ENCODE results near the gene PIGW. TPM values are rescaled to one million over a fixed set of nuclear protein-coding genes. Genes with fewer than 3 reads are reported as not detected.

The PIGW gene
- total and polyA plus RNA-seq, 7 experiments from 2014 or later: 4.2 to 15.6 (median 6.7) TPM

DNA sequence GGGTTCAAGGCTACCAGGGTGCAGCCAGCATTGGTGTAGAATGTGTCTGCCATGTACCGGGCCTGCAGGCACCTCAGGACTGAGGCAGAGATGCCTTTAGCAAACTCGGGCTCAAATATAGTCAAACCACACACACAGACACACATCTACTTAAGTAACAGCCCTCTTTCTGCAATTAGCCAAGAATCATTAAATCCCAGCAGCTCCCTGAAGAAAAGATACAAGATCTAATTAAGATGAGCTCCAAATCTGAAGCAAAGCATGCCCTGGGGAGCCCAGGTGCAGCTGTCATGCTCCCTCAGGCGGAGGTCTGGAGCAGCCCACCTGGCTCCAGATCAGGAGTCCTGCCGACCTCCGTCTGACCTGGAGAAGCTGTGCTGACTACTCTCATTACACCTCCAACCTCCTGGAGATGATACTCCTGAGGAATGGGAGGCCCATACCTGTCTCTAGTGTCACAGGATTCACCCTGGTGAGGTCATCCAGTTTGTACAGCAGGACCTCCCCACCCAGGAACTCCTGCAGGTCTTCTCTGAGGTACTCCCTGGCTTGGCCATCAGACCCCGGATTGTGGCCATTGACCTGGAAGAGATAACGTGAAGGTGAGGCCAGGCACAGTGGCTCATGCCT lies 7.1 kb upstream of the PIGW start:
- no peak for DNase-seq
- Histone ChIP-seq H3K9me3 (ENCODE audit: control insufficient read depth in 2 of 3, low read length in 3 of 3) (no peaks in the 10 kb centered on the region), H3K27ac (ENCODE audit: low read depth, low read length) (no peak overlapping the region), H3K4me3 (ENCODE audit: low read length) (no peak overlapping the region), H3K36me3 (ENCODE audit: control insufficient read depth in 2 of 3, insufficient read depth in 3 of 3, low read length in 3 of 3) (peaks cover 0 to 41% (median 0%) of the 10 kb centered on the region in 3 experiments), H3K4me1 (ENCODE audit: control insufficient read depth in 2 of 2, insufficient read depth in 2 of 2, low read length in 2 of 2) (no peaks in the 10 kb centered on the region), H3K27me3 (ENCODE audit: control insufficient read depth in 2 of 2, insufficient read depth in 2 of 2, low read length in 2 of 2) (no peaks in the 10 kb centered on the region)
- Mint-ChIP-seq H3K36me3 (peaks cover 13 to 39% (median 22%) of the 10 kb centered on the region in 5 donors), H3K27ac (peak overlapping the region in 1 of 9 donors; percentile 65), H3K4me3 (no peak overlapping the region), H3K9me3 (no peaks in the 10 kb centered on the region), H3K27me3 (no peaks in the 10 kb centered on the region), H3K4me1 (peaks cover 0 to 29% (median 4%) of the 10 kb centered on the region in 7 donors)
- POLR2A ChIA-PET: no interaction called here
- CTCF ChIA-PET: no interaction called here
- ATAC-seq: no peak
- intact Hi-C loops (cut with micrococcal nuclease): no loop called here

DNA sequence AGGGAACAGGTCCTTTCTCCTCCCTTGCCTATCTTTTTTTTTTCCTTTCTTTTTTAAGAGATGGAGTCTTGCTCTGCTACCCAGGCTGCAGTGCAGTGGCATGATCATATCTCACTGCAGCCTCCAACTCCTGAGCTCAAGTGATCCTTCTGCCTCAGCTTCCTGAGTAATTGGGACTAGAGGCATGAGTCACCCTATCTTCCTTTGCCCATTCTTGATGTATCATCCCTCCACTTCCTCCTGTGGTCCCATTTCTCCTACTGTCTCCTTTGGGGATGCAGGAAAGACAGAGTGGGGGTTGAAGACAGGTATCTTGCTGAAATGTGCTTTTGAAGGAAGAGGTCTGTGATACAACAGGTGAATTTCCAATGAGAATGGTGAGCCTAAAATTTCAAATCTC lies 5.7 kb upstream of the PIGW start:
- intact Hi-C loops (cut with micrococcal nuclease): no loop called here
- ChIA-PET POLR2A (interaction anchor here (1.3 kb wide), 1 partner anchor 16 kb away, joined by 11 read pairs; the partner anchor contains the start of gene GGNBP2), CTCF (no interaction called here)
- Histone ChIP-seq H3K4me3 (ENCODE audit: low read length) (no peak overlapping the region), H3K4me1 (ENCODE audit: control insufficient read depth in 2 of 2, insufficient read depth in 2 of 2, low read length in 2 of 2) (no peaks in the 10 kb centered on the region), H3K27ac (ENCODE audit: low read depth, low read length) (no peak overlapping the region), H3K27me3 (ENCODE audit: control insufficient read depth in 2 of 2, insufficient read depth in 2 of 2, low read length in 2 of 2) (no peaks in the 10 kb centered on the region), H3K36me3 (ENCODE audit: control insufficient read depth in 2 of 3, insufficient read depth in 3 of 3, low read length in 3 of 3) (peaks cover 0 to 43% (median 0%) of the 10 kb centered on the region in 3 experiments), H3K9me3 (ENCODE audit: control insufficient read depth in 2 of 3, low read length in 3 of 3) (no peaks in the 10 kb centered on the region)
- no peak for ATAC-seq
- Mint-ChIP-seq H3K9me3 (no peaks in the 10 kb centered on the region), H3K4me1 (peaks cover 4 to 40% (median 8%) of the 10 kb centered on the region in 7 donors), H3K36me3 (peaks cover 13 to 40% (median 19%) of the 10 kb centered on the region in 5 donors), H3K27me3 (no peaks in the 10 kb centered on the region), H3K27ac (no peak overlapping the region), H3K4me3 (no peak overlapping the region)
- no peak for DNase-seq

DNA sequence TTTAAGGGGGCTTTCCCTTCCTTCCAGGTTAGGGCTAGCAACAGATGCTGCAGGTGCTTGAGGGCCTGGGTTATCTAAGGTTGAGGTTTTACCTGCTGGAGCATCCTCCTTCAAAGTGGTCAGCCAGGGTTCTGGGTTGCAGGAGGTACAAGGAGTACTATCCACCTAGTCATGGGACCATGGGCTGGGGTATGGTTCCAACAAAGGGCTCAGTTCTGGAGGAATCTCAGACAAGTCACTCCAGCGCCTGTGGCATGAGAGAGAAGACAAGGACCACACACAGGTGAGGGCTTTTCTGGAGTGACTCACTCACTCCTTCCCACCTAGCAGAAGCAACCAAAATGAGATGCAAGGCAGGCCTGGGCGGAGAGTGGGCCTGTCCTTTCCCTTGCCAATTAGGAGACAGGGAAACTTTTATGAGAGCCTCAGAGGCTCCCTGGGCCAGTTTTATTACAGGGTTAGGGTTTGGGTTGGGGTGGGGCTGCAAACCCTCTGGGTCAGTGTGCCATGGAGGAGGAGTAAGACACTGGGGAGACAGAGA lies 2.3 kb upstream of the PIGW start:
- H3K9me3 Mint-ChIP-seq: peaks cover 0 to 3% (median 0%) of the 10 kb centered on the region in 11 donors
- DNase-seq: no peak
- H3K4me3 ChIP-seq (ENCODE audit: low read length): no peak overlapping the region
- peaks cover 0 to 22% (median 5%) of the 10 kb centered on the region in 5 donors for H3K36me3 Mint-ChIP-seq
- peaks cover 6% of the 10 kb centered on the region in 2 donors for H3K4me1 ChIP-seq (ENCODE audit: control insufficient read depth in 2 of 2, insufficient read depth in 2 of 2, low read length in 2 of 2)
- no peak overlapping the region for H3K27ac ChIP-seq (ENCODE audit: low read depth, low read length)
- no peaks in the 10 kb centered on the region for H3K9me3 ChIP-seq (ENCODE audit: control insufficient read depth in 2 of 3, low read length in 3 of 3)
- no peaks in the 10 kb centered on the region for H3K27me3 Mint-ChIP-seq
- peak overlapping the region in 4 of 10 donors; percentile 26 to 99 (median 32) for H3K4me3 Mint-ChIP-seq
- H3K36me3 ChIP-seq (ENCODE audit: control insufficient read depth in 2 of 3, insufficient read depth in 3 of 3, low read length in 3 of 3): peaks cover 0 to 24% (median 0%) of the 10 kb centered on the region in 3 experiments
- no peak for ATAC-seq
- H3K27ac Mint-ChIP-seq: peak overlapping the region in 3 of 9 donors; percentile 36 to 67 (median 59)
- ChIA-PET CTCF (no interaction called here), POLR2A (interaction anchor here (6.5 kb wide), 1 partner anchor 12 kb away, joined by 130 read pairs; the partner anchor contains the start of gene GGNBP2)
- intact Hi-C loops (cut with micrococcal nuclease): loop anchor here in 1 of 2 donors (5.0 kb wide), 1 partner anchor 190 kb away; no protein-coding TSS in a partner anchor
- H3K27me3 ChIP-seq (ENCODE audit: control insufficient read depth in 2 of 2, insufficient read depth in 2 of 2, low read length in 2 of 2): no peaks in the 10 kb centered on the region
- peaks cover 5 to 38% (median 12%) of the 10 kb centered on the region in 7 donors for H3K4me1 Mint-ChIP-seq

DNA sequence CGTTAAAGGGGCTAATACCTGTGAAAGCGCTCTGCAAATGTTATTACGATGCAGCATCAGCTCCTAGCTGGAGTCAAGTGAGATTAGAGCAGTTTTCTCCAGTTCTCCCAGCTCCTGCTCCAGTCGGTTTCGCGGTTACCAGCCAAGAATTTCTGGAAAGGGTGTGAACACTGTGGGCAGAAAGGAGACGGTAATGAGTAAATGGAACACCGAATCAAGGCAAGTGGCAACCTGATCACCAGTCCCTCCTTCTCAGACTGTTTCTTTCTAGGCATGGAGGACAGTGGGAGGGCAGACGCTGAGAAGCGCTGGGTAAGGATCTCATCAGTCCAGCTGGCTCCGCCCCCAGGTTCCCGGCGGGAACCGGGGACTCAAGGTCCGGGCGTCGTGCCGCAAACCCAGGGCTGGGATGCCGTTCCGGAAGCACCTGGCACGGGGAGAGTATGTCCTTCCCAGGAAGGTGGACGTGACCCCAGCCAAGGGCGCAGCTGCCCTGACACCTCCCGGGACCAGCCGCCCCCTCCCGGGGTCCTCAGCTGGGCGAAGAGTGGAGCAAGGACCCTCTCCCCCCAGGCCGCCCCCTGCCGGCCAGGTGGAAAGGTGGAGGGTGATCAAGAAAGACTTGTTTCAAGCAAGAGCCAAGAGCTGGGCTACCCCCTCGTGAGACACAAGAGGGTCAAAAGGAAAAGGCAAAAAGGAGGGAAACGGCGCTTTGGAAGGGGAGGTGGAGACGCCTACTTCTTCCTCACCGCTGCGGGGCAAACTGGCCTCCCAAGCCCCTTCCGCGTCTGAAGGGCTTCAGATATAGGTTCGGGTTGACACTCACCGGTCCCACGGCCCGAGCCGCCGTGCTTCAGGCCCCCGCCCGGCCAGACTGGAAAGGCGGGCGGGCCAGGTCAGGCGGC lies 600 bp upstream of the PIGW start:
- intact Hi-C loops (cut with micrococcal nuclease): loop anchor here (1.0 to 5.0 kb wide), 5 partner anchors 17 to 188 kb away; partner anchors contain the start of genes ZNHIT3 (in 2 of the 2), DHRS11 (in 1 of the 2) and MRM1 (in 1 of the 2)
- POLR2A ChIA-PET: interaction anchor here (0.6 to 6.5 kb wide), 11 partner anchors 10 to 1368 kb away, joined by 3 to 130 read pairs (median 4); partner anchors contain the start of genes GGNBP2, MRM1 and ZNHIT3
- ATAC-seq: peak; percentile 50
- peaks cover 0 to 21% (median 8%) of the 10 kb centered on the region in 5 donors for H3K36me3 Mint-ChIP-seq
- H3K9me3 Mint-ChIP-seq: peaks cover 0 to 3% (median 0%) of the 10 kb centered on the region in 11 donors
- peak in 7 of 9 donors; percentile 33 to 62 (median 54) for DNase-seq
- H3K27ac ChIP-seq (ENCODE audit: low read depth, low read length): peak overlapping the region; percentile 97
- no peaks in the 10 kb centered on the region for H3K27me3 Mint-ChIP-seq
- H3K27me3 ChIP-seq (ENCODE audit: control insufficient read depth in 2 of 2, insufficient read depth in 2 of 2, low read length in 2 of 2): no peaks in the 10 kb centered on the region
- peak overlapping the region; percentile 93 to 100 (median 98) for H3K4me3 Mint-ChIP-seq
- H3K27ac Mint-ChIP-seq: peak overlapping the region; percentile 94 to 99 (median 97)
- H3K4me1 ChIP-seq (ENCODE audit: control insufficient read depth in 2 of 2, insufficient read depth in 2 of 2, low read length in 2 of 2): peaks cover 6% of the 10 kb centered on the region in 2 donors
- H3K4me1 Mint-ChIP-seq: peaks cover 5 to 40% (median 12%) of the 10 kb centered on the region in 7 donors
- no peaks in the 10 kb centered on the region for H3K9me3 ChIP-seq (ENCODE audit: control insufficient read depth in 2 of 3, low read length in 3 of 3)
- H3K4me3 ChIP-seq (ENCODE audit: low read length): peak overlapping the region; percentile 100
- CTCF ChIA-PET: interaction anchor here (0.6 to 2.4 kb wide), 5 partner anchors 9 to 967 kb away, joined by 3 to 6 read pairs (median 3); no protein-coding TSS in a partner anchor
- H3K36me3 ChIP-seq (ENCODE audit: control insufficient read depth in 2 of 3, insufficient read depth in 3 of 3, low read length in 3 of 3): peaks cover 0 to 18% (median 0%) of the 10 kb centered on the region in 3 experiments

DNA sequence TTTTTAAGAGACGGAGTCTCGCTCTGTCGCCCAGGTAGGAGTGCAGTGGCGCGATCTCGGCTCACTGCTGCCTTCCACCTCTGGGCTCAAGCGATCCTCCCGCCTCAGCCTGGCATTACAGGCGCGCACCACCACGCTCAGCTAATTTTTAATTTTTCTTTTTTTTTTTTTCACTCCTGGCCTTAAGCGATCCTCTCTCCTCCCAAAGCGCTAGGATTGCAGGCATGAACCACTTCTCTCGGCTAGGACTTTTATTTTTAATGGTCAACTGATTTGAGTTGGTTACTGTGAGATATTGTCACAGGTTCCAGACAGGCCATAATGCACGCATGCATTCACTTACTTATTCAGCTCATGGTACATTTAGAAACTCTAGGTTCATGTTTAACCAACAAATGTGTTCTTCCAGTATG lies 888 bp downstream of the PIGW start:
- peak overlapping the region; percentile 94 to 99 (median 97) for H3K27ac Mint-ChIP-seq
- peaks cover 0 to 3% (median 0%) of the 10 kb centered on the region in 11 donors for H3K9me3 Mint-ChIP-seq
- Histone ChIP-seq H3K27ac (ENCODE audit: low read depth, low read length) (peak overlapping the region; percentile 97), H3K4me3 (ENCODE audit: low read length) (peak overlapping the region; percentile 100), H3K4me1 (ENCODE audit: control insufficient read depth in 2 of 2, insufficient read depth in 2 of 2, low read length in 2 of 2) (peaks cover 6% of the 10 kb centered on the region in 2 donors), H3K27me3 (ENCODE audit: control insufficient read depth in 2 of 2, insufficient read depth in 2 of 2, low read length in 2 of 2) (no peaks in the 10 kb centered on the region), H3K9me3 (ENCODE audit: control insufficient read depth in 2 of 3, low read length in 3 of 3) (no peaks in the 10 kb centered on the region), H3K36me3 (ENCODE audit: control insufficient read depth in 2 of 3, insufficient read depth in 3 of 3, low read length in 3 of 3) (peaks cover 0 to 18% (median 0%) of the 10 kb centered on the region in 3 experiments)
- ATAC-seq (no peak), DNase-seq (no peak)
- no peaks in the 10 kb centered on the region for H3K27me3 Mint-ChIP-seq
- peaks cover 0 to 23% (median 5%) of the 10 kb centered on the region in 5 donors for H3K36me3 Mint-ChIP-seq
- ChIA-PET CTCF (interaction anchor here (0.6 to 2.4 kb wide), 4 partner anchors 9 to 67 kb away, joined by 3 to 6 read pairs (median 4); no protein-coding TSS in a partner anchor), POLR2A (interaction anchor here (0.7 to 6.5 kb wide), 11 partner anchors 9 to 1369 kb away, joined by 3 to 130 read pairs (median 4); partner anchors contain the start of genes GGNBP2, MRM1 and ZNHIT3)
- H3K4me3 Mint-ChIP-seq: peak overlapping the region; percentile 93 to 100 (median 98)
- peaks cover 5 to 38% (median 12%) of the 10 kb centered on the region in 7 donors for H3K4me1 Mint-ChIP-seq
- intact Hi-C loops (cut with micrococcal nuclease): loop anchor here (1.0 to 5.0 kb wide), 5 partner anchors 9 to 412 kb away; partner anchors contain the start of genes GGNBP2 (in 2 of the 2), AATF (in 1 of the 2), DHRS11 (in 1 of the 2) and MRM1 (in 1 of the 2)
